Stimulated activated CD4-positive, alpha-beta T cell treated with anti-CD3 and anti-CD28 coated beads, Interleukin-2, amount 100 ng/mL, for 48 hours (primary cell): ENCODE data around the gene TYW1B.
"Not testable (repeated sequence)": the region's sequence is repeated elsewhere in the genome, so short reads cannot be mapped to it uniquely, and the experiment has no call there.

Source experiments
- DNase-seq, 2 donors: peaks; one replicate each; pipeline ENCODE4 v3.0.0-alpha.2; 2020

Gene TYW1B

DNA sequence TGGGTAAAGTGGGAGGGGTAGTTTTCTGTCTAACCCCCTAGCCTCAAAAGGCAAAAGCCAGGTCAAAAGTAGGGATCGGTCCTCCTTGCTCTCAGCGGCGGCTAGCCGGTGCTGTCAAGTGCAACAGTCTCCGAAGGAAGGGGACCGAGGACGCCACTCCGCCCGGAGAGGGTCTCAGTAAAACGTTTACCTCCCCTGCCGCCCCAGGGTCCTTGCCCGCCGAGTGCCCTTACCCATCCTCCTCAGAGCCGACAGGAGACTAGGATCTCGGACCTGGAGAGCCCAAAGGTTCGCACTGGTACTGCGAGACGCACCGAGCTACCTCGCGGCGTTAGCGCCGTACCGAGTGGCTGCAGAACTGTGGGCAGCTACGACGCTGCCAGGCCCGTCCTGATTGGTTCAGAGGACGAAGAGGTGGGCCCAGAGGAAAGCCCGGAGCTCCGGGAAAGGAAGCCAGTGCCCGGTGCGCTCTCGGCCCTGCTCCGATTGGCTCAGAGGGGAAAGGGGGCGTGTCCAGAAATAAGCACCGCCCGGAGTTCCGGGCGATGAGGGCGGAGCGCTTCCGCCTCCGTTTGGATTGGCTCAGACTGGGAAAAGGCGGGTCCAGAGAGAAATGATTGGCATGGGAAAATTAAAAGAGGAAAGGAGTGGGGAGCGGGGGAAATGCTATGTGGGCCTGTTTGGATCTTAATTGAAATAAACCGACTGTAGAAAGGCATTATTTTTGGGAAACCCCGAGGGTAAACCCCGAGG is at the start of gene TYW1B:
Gene TYW1B, minus strand, starts transcription at position 362 of the 753 bp plus-strand sequence. Its CDS starts 125 bp downstream, at position 237.
- DNase-seq: peak; percentile 94 to 95

GRCh38 chr7:72867591-72867990 is 39.6 kb upstream of the TYW1B start:
- DNase-seq: not testable (repeated sequence)

DNA sequence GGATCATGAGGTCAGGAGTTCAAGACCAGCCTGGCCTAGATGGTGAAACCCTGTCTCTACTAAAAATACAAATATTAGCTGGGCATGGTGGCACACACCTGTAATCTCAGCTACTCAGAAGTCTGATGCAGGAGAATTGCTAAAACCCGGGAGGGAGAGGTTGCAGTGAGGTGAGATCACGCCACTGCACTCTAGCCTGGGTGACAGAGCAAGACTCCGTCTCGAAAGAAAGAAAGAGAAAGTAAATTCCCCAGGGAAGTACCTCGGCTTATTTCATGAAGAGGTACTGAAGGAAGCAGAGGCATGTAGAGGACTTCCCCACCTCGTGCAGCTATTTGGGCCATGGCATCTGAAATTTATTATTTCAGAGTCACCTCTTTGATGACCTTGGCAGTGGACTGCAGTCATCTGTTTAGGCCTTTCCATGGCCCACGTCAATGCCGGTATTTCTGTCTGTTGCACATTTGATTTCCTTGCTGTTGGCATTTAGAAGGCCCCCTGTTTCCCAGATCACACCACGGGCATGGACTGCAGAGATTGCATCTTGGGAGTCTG is 30.9 kb upstream of the TYW1B start:
- not testable (repeated sequence) for DNase-seq

DNA sequence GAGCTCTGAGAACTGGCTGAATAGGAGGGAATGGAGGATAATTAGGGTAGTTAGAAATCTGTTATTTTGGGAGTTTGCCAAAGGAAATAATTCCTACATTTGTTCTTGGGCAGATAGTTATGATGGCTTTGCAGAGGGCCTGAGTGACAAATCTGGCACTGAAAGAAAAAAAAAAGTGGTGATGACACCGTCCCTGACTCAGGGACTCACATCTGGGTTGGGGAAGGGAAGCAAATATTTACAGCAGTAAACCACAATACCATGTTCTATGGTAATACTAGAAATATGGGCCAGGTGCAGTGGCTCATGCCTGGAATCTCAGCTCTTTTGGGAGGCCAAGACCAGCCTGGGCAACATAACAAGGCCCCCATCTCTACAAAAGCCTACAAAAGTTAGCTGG is 29.9 kb upstream of the TYW1B start:
- not testable (repeated sequence) for DNase-seq

DNA sequence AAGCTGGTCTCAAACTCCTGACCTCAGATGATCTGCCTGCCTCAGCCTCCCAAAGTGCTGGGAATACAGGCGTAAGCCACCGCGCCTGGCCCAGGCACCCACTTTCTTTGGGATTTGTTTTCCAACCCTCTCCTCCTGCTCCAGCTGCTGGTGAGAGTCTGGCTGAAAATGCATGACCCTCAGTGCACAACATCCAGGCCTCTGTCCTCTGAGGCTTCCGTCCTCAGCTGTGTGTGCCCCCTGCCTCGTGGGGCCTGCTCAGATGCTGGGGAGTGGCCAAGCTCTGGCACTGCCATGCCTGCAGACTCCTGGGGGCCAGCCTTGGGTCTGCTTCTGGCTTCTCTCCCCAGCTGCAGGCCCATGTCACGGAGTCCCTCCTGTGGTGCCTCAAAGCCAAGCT is 27.3 kb upstream of the TYW1B start:
- not testable (repeated sequence) for DNase-seq

GRCh38 chr7:72852937-72853336 is 24.9 kb upstream of the TYW1B start:
- DNase-seq: not testable (repeated sequence)

DNA sequence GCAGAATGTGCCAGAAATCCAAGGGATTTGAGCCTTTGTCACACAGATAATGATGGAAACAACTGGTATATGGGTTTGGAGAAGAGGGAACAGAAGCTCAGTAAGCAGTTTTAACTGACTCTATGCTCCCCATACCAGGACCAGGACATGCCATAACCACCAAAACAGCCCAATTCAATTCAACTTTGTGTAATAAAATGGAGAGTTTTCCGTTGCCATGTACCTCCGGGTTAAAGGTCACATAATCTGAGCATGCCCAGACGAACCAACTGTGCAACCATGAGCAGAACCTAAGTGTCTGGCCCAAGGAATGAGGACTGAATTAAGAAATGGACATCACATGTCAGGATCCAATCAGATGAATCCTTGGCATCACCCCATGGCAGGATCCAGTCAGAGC is 22.7 kb upstream of the TYW1B start:
- DNase-seq: not testable (repeated sequence)

DNA sequence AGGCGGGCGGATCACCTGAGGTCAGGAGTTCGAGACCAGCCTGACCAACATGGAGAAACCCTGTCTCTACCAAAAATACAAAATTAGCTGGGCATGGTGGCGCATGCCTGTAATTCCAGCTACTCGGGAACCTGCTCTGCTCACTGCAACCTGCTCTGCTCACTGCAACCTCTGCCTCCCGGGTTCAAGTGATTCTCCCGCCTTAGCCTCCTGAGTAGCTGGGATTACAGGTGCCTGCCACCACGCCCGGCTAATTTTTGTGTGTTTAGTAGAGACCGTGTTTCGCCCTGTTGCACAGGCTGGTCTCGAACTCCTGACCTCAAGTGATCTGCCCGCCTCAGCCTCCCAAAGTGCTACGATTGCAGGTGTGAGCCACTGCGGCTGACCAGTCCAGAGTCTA is 16.1 kb upstream of the TYW1B start:
- not testable (repeated sequence) for DNase-seq

- DNase-seq: not testable (repeated sequence)
Observed at GRCh38 chr7:72843166-72843565, 15.2 kb upstream of the TYW1B start.

GRCh38 chr7:72840966-72841511 is 13.0 kb upstream of the TYW1B start:
- not testable (repeated sequence) for DNase-seq

GRCh38 chr7:72838315-72838714 is 10.3 kb upstream of the TYW1B start:
- not testable (repeated sequence) for DNase-seq

DNA sequence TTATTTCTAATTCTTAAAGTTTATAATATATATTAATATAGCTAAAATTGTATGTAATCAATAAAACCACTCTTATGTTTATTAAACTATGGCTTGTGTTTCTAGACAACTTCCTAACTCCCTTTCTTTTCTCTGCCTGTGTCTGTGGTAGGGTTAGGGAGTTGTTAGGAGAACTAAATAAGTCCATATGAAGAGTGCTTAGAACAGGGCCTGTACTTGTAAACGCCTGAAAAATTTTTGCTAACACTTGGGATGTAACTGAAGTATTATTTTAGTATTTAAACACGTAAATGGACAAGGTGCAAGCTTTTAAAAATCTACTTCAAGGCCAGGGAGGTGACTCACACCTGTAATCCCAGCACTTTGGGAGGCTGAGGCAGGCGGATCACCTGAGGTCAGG is 9.3 kb upstream of the TYW1B start:
- DNase-seq: not testable (repeated sequence)

GRCh38 chr7:72830567-72830966 is 2.6 kb upstream of the TYW1B start:
- not testable (repeated sequence) for DNase-seq

DNA sequence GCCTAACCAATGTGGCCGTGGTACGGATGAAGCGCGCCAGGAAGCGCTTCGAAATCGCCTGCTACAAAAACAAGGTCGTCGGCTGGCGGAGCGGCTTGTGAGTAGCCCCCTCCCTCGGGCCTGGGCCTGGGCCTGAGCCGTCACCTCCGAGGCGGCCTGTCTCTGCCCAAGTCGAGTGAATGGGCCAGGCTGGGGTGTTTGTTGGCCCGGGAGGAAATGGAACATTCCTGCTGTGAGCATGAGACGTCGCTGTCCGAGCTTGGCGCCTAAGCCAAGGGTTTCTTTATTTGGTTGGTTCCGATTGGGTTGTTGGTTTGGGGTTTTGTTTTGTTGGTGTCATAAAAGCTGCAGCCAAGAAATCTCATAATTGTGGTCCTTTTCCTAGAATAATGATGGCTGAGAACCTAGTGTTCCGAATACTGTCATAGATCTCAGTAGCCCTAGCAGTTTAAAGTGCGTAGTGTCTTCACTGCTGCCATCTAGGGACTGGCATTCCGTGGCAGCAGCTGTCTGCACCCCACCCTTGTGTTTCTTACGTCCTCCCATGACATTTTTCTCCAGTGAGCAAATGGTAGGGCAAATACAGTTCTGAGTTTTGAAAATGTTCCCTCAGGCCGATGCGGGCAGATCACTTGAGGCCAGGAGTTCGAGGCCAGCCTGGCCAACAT is 1.8 kb upstream of the TYW1B start:
- peak; percentile 11 to 12 for DNase-seq

DNA sequence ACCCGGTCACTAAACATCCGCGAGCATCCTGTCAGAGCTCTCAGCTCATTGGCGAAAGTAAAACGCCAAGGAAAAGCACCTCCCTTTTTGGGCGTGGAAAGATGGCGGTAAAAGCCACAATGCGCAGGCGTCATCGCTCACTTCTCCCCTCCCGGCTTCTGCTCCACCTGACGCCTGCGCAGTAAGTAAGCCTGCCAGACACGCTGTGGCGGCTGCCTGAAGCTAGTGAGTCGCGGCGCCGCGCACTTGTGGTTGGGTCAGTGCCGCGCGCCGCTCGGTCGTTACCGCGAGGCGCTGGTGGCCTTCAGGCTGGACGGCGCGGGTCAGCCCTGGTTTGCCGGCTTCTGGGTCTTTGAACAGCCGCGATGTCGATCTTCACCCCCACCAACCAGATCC is 1.3 kb upstream of the TYW1B start:
- DNase-seq: peak; percentile 91 to 94

- not testable (repeated sequence) for DNase-seq
Observed at GRCh38 chr7:72823765-72824732, 4.0 kb downstream of the TYW1B start.

- not testable (repeated sequence) for DNase-seq
Observed at GRCh38 chr7:72822497-72822896, 5.5 kb downstream of the TYW1B start.

DNA sequence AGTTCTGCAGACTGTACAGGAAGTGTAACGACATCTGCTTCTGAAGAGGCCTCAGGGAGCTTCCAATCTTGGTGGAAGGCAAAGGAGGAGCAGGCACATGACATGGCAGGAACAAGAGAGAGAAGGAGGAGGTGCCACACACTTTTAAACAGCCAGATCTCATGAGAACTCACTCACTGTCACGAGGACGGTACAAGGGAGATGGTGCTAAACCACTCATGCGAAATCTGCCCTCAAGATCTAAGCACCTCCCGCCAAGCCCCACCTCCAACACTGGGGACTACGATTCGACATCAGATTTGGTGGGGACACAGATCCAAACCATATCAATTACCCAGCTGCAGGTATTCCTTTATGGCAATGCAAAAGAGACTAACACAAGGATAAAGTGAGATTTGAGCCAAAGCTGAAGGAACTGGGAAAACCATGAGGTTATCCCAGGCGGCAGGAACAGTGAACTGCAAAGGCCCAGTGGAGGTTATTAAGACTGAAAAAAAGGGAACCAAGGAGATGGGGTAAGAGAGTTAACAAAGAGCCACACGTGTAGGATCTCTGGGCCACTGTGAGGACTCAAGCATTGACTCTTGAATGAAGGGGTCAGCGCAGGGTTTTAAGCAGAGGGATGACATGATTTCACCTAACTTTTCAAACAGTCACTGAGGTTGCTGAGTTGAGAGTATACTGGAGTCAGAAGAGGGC is 9.2 kb downstream of the TYW1B start:
- not testable (repeated sequence) for DNase-seq

DNA sequence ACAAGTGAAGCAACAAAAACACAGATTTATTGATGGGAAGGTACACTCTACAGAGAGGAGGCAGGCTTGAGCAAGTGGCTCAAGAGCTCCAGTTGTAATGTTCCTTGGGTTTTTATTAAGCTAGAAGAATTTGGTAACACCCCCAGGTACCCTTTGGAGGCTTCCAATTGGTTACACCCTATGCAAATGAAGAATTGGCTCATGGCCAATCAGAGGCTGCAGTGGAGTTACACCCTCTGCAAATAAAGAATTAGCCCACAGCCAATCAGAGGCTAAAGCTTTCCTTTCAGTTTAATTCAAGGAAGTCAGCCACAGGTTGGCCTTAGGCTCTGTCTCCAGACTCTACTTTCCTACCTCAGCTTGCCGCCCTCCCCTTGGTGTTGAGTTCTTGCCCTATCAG is 10.3 kb downstream of the TYW1B start:
- DNase-seq: not testable (repeated sequence)

DNA sequence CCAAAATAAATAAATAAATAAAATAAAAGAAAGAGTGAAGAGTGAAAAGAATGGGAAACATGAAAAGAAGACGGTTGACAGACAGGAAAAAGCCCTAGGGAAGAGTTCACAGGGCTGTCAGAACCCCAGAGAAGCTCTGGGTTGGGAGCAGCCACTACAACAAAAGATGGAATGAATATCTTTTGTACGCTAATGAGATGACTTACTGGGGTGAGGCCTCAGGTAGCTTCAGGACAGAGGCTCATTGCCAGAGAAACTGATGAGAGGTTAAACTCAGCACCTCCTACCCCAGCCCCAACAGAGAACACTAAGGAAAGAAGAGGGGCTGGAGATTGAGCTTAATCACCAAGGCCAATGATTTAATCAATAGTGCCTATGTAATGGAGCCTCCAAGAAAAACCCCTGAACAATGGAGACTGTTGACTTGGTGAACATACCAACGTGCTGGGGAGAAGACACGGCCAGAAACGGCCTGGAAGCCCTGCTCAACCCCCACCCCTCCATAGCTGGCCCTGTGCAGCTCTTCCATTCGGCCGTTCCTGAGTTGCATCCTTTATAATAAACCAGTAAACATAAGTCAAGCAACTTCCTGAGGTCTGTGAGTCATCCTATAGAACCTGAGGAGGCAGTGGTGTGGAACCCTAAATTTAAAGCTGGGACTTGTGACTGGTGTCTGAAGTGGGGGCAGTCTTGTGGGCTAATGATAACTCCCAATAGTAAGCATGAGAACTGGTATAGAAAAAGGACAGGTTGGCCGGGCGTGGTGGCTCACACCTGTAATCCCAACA is 11.4 kb downstream of the TYW1B start:
- DNase-seq: not testable (repeated sequence)

DNA sequence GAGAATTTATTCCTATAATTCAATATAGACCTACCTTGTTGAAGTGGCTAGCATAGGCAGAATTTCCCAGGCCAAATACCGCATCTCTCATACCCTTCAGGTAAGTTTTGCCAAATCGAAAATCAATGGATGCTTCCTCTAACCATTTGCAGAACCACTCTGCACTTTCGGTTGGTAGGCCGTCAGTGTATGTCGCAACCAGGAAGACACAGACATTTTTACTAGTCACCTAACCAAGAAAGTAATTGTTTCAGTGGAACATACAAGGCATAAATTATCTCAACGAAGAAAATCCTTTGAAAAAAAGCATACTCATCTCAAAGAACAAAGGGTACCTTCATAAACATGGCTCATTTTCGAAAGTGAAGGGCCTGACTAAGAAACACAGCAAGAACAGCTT is 17.6 kb downstream of the TYW1B start:
- DNase-seq: not testable (repeated sequence)
